Trophoblast cell (in vitro differentiated cells and primary cell): ENCODE data around the gene MAP3K20.

Source experiments
- DNase-seq, 2 donors: peaks; one replicate each; pipeline ENCODE4 v3.0.0-alpha.2; 2016
- H2AFZ ChIP-seq: 2 replicates; pipeline ENCODE4 v1.6.1; 2013; ENCODE audit warnings: low read length, moderate library complexity, mild to moderate bottlenecking; ENCODE audit not compliant: insufficient read depth, poor library complexity
- H2AK5ac ChIP-seq: 2 replicates; pipeline ENCODE4 v1.6.1; 2013; ENCODE audit warnings: mild to moderate bottlenecking, low read length
- H2BK120ac ChIP-seq: 2 replicates; pipeline ENCODE4 v1.6.1; 2013; ENCODE audit warnings: low read length, mild to moderate bottlenecking, moderate library complexity; ENCODE audit not compliant: insufficient read depth, poor library complexity
- H2BK12ac ChIP-seq: 2 replicates; pipeline ENCODE4 v1.6.1; 2013; ENCODE audit warnings: mild to moderate bottlenecking, low read length, moderate library complexity
- H2BK5ac ChIP-seq: 2 replicates; pipeline ENCODE4 v1.6.1; 2013; ENCODE audit warnings: low read length, low read depth, moderate library complexity, mild to moderate bottlenecking; ENCODE audit not compliant: poor library complexity
- H3K14ac ChIP-seq: 2 replicates; pipeline ENCODE4 v1.6.1; 2013; ENCODE audit warnings: mild to moderate bottlenecking, low read length
- H3K18ac ChIP-seq: 2 replicates; pipeline ENCODE4 v1.6.1; 2013; ENCODE audit warnings: mild to moderate bottlenecking, low read length
- H3K23ac ChIP-seq: 2 replicates; pipeline ENCODE4 v1.6.1; 2013; ENCODE audit warnings: low read length
- H3K27ac ChIP-seq: 2 replicates; pipeline ENCODE4 v1.5.1; 2013; ENCODE audit warnings: low read depth, mild to moderate bottlenecking, inconsistent platforms, low read length, moderate library complexity
- H3K27me3 ChIP-seq: 2 replicates; pipeline ENCODE4 v1.6.1; 2013; ENCODE audit warnings: inconsistent platforms, mild to moderate bottlenecking, low read length, moderate library complexity; ENCODE audit not compliant: insufficient read depth
- H3K36me3 ChIP-seq, 2 experiments: 1 replicate in 1 of 2; 2 replicates in 1 of 2; pipeline ENCODE4 v1.6.1; 2013; ENCODE audit warnings: low read length in 2 of 2, mild to moderate bottlenecking in 2 of 2, moderate library complexity in 1 of 2; ENCODE audit not compliant: insufficient read depth in 2 of 2, control insufficient read depth in 1 of 2
- H3K4ac ChIP-seq: 2 replicates; pipeline ENCODE4 v1.6.1; 2013; ENCODE audit warnings: low read depth, mild to moderate bottlenecking, low read length, moderate library complexity
- H3K4me1 ChIP-seq, 2 experiments: 1 replicate in 1 of 2; 2 replicates in 1 of 2; pipeline ENCODE4 v1.6.1; 2013; ENCODE audit warnings: low read length in 2 of 2, mild to moderate bottlenecking in 2 of 2, moderate library complexity in 1 of 2; ENCODE audit not compliant: insufficient read depth in 2 of 2, control insufficient read depth in 1 of 2
- H3K4me2 ChIP-seq: 2 replicates; pipeline ENCODE4 v1.6.1; 2013; ENCODE audit warnings: inconsistent platforms, mild to moderate bottlenecking, low read length, moderate library complexity
- H3K4me3 ChIP-seq: 2 replicates; pipeline ENCODE4 v1.5.1; 2013; ENCODE audit warnings: mild to moderate bottlenecking, low read depth, low read length, inconsistent platforms
- H3K79me1 ChIP-seq: one replicate; pipeline ENCODE4 v1.6.1; 2013; ENCODE audit warnings: low read length
- H3K79me2 ChIP-seq: 2 replicates; pipeline ENCODE4 v1.6.1; 2013; ENCODE audit warnings: low read length, mild to moderate bottlenecking; ENCODE audit not compliant: control insufficient read depth, insufficient read depth, poor library complexity
- H3K9ac ChIP-seq: 2 replicates; pipeline ENCODE4 v1.6.1; 2013; ENCODE audit warnings: mild to moderate bottlenecking, low read length
- H3K9me3 ChIP-seq: 2 replicates; pipeline ENCODE4 v1.6.1; 2013; ENCODE audit warnings: low read depth, mild to moderate bottlenecking, control low read depth, inconsistent platforms, low read length; ENCODE audit not compliant: insufficient read depth
- H4K12ac ChIP-seq: 2 replicates; pipeline ENCODE4 v1.6.1; 2013; ENCODE audit warnings: low read depth, mild to moderate bottlenecking, low read length, moderate library complexity
- H4K8ac ChIP-seq: 2 replicates; pipeline ENCODE4 v1.6.1; 2013; ENCODE audit warnings: low read depth, mild to moderate bottlenecking, low read length, moderate library complexity
- H4K91ac ChIP-seq: one replicate; pipeline ENCODE4 v1.6.1; 2013; ENCODE audit warnings: low read depth, mild to moderate bottlenecking, low read length, moderate library complexity
- WGBS: extraction: QIAGEN DNeasy Blood & Tissue Kit; methylation state at CpG from one replicate; pipeline ENCODE4 v1.1.7; 2013; ENCODE audit warnings: missing lambda C conversion rate; ENCODE audit not compliant: insufficient read length, insufficient coverage; ENCODE audit errors: extremely low coverage; 5-methylcytosine and 5-hydroxymethylcytosine counted together

Gene MAP3K20

GRCh38 chr2:173216051-173216450 lies 140.4 kb downstream of the MAP3K20 start:
- H4K91ac ChIP-seq = no peak overlapping the region
- H3K27me3 ChIP-seq = no peaks in the 10 kb centered on the region
- H3K79me2 ChIP-seq = no peaks in the 10 kb centered on the region
- H3K79me1 ChIP-seq = no peaks in the 10 kb centered on the region
- no peak overlapping the region for H3K4me3 ChIP-seq
- H3K4me1 ChIP-seq = no peaks in the 10 kb centered on the region
- no peak overlapping the region for H2AFZ ChIP-seq
- H3K27ac ChIP-seq = no peak overlapping the region
- H2AK5ac ChIP-seq = no peak overlapping the region
- no peak overlapping the region for H3K18ac ChIP-seq
- H3K14ac ChIP-seq = no peak overlapping the region
- no peak overlapping the region for H4K12ac ChIP-seq
- no peak overlapping the region for H3K4me2 ChIP-seq
- no peak overlapping the region for H2BK120ac ChIP-seq
- no peaks in the 10 kb centered on the region for H3K9me3 ChIP-seq
- no peak overlapping the region for H3K9ac ChIP-seq
- no peak overlapping the region for H2BK5ac ChIP-seq
- DNase-seq = no peak
- no CpG with 5 or more reads among the region's 1 CpG for WGBS
- no peak overlapping the region for H4K8ac ChIP-seq
- H2BK12ac ChIP-seq = no peak overlapping the region
- no peak overlapping the region for H3K23ac ChIP-seq
- H3K36me3 ChIP-seq = no peaks in the 10 kb centered on the region
- H3K4ac ChIP-seq = no peak overlapping the region

GRCh38 chr2:173216668-173217067 lies 141.0 kb downstream of the MAP3K20 start:
- Histone ChIP-seq H3K23ac (no peak overlapping the region), H3K4ac (no peak overlapping the region), H3K79me1 (no peaks in the 10 kb centered on the region), H3K9ac (no peak overlapping the region), H2BK12ac (no peak overlapping the region), H3K27ac (no peak overlapping the region), H4K8ac (no peak overlapping the region), H3K27me3 (no peaks in the 10 kb centered on the region), H2BK5ac (no peak overlapping the region), H2AK5ac (no peak overlapping the region), H3K18ac (no peak overlapping the region), H3K9me3 (no peaks in the 10 kb centered on the region), H3K4me1 (no peaks in the 10 kb centered on the region), H2BK120ac (no peak overlapping the region), H3K14ac (no peak overlapping the region), H3K4me2 (no peak overlapping the region), H3K79me2 (no peaks in the 10 kb centered on the region), H4K91ac (no peak overlapping the region), H3K4me3 (no peak overlapping the region), H3K36me3 (no peaks in the 10 kb centered on the region), H2AFZ (no peak overlapping the region), H4K12ac (no peak overlapping the region)
- no peak for DNase-seq
- WGBS = no CpG with 5 or more reads among the region's 2 CpGs

- no peaks in the 10 kb centered on the region for H3K27me3 ChIP-seq
- DNase-seq = no peak
- H2AFZ ChIP-seq = no peak overlapping the region
- no peak overlapping the region for H3K9ac ChIP-seq
- H3K79me2 ChIP-seq = no peaks in the 10 kb centered on the region
- no peak overlapping the region for H3K14ac ChIP-seq
- H3K79me1 ChIP-seq = no peaks in the 10 kb centered on the region
- no peak overlapping the region for H3K4ac ChIP-seq
- no peaks in the 10 kb centered on the region for H3K4me1 ChIP-seq
- H2BK120ac ChIP-seq = no peak overlapping the region
- H3K27ac ChIP-seq = no peak overlapping the region
- no peak overlapping the region for H4K12ac ChIP-seq
- no peak overlapping the region for H2AK5ac ChIP-seq
- H2BK12ac ChIP-seq = no peak overlapping the region
- H3K36me3 ChIP-seq = no peaks in the 10 kb centered on the region
- no peak overlapping the region for H3K18ac ChIP-seq
- H3K23ac ChIP-seq = no peak overlapping the region
- H3K4me2 ChIP-seq = no peak overlapping the region
- no peaks in the 10 kb centered on the region for H3K9me3 ChIP-seq
- no peak overlapping the region for H2BK5ac ChIP-seq
- no peak overlapping the region for H4K8ac ChIP-seq
- no CpG with 5 or more reads among the region's 20 CpGs for WGBS
- H3K4me3 ChIP-seq = no peak overlapping the region
- H4K91ac ChIP-seq = no peak overlapping the region
These were observed 141.6 kb downstream of the MAP3K20 start for GRCh38 chr2:173217116-173217840.

- H3K4me3 ChIP-seq = no peak overlapping the region
- H2AK5ac ChIP-seq = no peak overlapping the region
- H3K23ac ChIP-seq = no peak overlapping the region
- no peaks in the 10 kb centered on the region for H3K9me3 ChIP-seq
- H4K91ac ChIP-seq = no peak overlapping the region
- no peak overlapping the region for H2AFZ ChIP-seq
- no peaks in the 10 kb centered on the region for H3K36me3 ChIP-seq
- no peak overlapping the region for H3K4me2 ChIP-seq
- H3K4me1 ChIP-seq = no peaks in the 10 kb centered on the region
- no peaks in the 10 kb centered on the region for H3K79me2 ChIP-seq
- no peak overlapping the region for H2BK5ac ChIP-seq
- DNase-seq = no peak
- no peak overlapping the region for H4K12ac ChIP-seq
- no peaks in the 10 kb centered on the region for H3K79me1 ChIP-seq
- H2BK12ac ChIP-seq = no peak overlapping the region
- H2BK120ac ChIP-seq = no peak overlapping the region
- no CpG with 5 or more reads among the region's 6 CpGs for WGBS
- no peak overlapping the region for H3K4ac ChIP-seq
- H3K9ac ChIP-seq = no peak overlapping the region
- H3K14ac ChIP-seq = no peak overlapping the region
- H3K18ac ChIP-seq = no peak overlapping the region
- H3K27me3 ChIP-seq = no peaks in the 10 kb centered on the region
- H4K8ac ChIP-seq = no peak overlapping the region
- H3K27ac ChIP-seq = no peak overlapping the region
These were observed 142.8 kb downstream of the MAP3K20 start for GRCh38 chr2:173218326-173219056.
